ENCODE data around the gene PIK3R1.

PIK3R1 gene

DNA sequence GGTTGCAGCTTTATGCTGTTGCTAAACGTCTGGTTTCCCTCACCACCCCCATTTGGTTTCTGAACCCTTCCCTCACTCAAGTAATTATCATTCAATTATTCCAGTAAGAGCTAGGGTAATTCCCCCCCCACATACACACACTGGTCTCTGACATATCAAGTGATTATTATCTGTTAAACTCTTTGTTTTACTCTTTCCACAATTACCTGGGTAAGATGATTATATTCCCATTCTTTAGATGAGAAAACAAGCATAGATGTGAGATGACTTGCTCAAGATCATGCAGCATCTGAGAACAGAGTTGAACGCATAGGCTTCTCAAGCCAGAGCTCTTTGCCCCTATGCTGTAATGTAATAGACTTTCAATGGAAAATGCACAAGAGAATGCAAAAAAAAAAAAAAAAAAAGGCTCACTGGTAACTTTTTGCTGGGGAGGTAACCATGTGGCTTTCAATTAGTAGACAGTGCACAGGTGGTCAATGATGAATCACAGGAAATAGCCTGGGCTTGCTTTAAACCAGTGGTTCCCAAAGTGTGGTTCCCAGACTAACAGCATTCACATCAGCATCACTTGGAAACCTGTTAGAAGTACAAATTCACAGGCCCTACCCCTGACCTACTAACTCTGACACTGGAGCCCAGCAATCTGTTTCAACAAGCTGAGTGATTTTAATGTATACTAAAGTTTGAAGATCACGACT lies 87.6 kb downstream of the PIK3R1 start:
- DNase-seq, result no peak

DNA sequence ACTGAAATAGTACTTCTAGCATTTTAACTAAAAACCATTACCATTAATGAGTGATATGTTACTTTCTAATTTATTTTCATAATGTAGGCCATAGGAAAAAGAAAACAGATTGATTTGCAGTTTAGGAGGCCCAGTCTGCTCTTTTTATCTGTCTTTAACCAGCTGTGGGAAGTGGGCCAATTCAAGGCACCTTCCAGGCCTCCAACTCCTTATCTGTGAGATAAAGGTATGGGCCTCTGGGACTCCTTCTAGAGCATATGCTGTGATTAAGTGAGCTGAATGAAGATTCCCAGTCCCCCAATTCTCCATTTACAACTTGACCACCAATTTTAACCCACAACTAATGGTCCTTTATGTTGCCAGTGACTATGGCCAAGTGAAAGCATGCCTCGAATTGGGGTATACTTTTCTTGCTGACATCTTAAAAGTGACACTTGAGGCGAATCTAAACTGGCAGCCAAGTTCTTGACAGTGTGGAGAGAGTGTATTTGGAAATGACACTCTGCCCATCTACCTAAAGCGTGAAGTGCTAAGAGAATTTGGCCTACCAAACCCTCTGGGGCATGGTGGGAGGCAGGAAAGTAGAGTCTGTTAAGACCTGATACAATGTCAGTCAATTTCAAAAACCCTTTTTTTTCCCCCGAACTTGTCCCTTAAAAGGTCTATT lies 88.3 kb downstream of the PIK3R1 start:
- no peak for DNase-seq

DNA sequence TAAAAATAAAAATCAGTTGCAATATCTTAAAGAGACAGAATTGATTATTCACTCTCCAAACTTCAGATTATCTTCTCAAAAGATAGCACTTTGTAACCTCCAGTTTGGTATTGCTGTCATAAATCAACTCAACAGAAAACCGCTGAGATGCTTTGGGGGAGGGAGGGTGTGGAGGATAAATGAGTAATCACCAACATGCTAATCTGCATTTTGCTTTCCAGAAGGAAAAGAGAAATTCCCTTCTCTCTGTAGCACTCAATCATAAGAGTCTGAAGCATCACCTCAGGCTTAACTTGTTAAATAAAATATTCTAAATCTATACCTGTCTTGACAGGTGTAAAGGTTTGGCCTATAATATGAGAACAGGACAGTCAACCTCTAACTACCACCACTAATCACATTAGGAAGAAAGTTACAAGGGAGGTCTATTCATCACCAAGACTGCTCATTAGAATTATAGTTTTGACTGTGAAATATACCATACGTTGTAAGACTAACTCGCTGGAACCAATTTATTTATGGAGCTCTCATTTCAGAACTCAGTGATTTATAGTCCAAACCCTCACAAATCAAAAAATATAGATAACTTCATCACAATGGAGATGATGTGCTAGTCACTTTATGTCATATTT lies 89.0 kb downstream of the PIK3R1 start:
- DNase-seq, result no peak

DNA sequence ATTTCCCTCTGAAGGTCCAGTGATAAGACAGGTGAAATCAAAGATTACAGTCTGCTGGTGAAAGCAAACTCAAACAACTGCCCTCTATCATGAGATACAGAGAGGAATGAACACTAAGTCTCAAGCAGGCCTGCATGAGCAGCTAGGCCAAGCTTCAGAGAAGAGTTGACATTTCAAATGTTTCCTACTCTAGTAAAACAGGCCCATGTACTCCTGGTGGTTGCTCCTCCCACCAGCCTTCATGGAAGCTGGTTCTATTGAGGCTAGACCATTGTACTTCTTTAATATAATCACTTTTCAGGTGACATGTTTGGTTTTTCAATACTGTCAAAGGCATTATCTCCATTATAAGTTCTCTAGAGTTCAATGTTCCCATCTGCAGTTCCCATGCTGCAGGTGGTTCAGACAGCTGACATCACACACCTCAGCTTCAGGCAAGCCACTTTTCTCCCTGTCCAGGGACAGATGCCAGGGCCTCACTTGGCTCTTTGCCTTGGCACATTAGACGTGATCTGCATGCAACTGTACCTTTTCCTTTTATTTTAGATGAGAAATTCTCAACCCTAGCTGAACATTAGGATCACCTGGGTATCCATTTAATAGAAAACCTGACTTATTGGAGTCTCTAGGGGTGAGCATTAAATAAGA lies 89.8 kb downstream of the PIK3R1 start:
- DNase-seq, result no peak

DNA sequence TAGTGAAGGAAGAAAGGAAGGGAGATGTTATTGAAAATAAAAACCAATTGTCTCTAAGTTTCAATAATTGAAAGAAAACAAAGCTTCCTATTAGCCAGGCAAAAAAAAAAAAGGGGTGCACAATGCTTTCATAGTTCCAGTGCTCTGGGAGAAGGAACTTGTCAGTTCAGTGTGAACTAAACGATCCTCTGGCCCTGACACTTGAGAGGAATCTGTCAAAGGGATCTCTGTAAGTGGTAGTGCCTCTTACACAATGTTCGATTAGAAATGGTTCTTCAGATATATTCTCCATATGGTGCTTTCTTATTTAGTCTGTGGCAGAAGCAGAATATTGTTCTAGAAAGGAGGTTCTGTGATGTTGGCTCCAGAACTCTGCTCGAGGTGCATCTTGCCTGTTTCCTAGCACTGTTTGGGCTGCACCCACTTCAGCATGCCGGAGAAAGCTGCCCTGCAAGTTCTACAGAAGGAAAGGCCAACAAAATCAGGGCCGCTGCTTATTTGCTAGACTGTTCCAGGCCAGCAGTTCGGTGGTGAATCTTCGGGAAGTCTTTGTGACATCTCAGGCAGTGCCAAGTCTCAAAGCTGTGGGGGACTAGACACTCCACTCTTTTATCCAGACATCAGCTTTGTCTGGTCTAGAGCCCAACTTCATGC lies 90.9 kb downstream of the PIK3R1 start:
- DNase-seq, result no peak

DNA sequence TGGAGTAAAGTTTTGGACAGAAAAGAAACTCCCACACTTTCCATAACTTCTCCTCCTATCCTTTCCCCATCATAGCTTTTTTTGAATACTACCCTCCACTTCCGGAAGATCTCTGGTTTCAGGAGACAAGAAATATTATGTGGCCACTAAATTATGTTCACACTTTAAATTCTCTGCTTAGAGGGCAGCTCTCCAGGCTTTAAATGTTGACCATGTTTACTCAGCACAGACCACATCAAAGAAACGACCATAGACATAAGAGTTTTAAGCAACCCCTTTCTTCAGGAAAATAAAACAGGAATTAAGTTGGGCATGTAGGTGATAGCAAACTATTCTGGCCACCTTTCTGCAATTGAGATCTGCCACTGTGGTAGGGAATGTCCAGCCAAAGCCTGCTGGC lies 97.8 kb downstream of the PIK3R1 start:
- no peak for DNase-seq

DNA sequence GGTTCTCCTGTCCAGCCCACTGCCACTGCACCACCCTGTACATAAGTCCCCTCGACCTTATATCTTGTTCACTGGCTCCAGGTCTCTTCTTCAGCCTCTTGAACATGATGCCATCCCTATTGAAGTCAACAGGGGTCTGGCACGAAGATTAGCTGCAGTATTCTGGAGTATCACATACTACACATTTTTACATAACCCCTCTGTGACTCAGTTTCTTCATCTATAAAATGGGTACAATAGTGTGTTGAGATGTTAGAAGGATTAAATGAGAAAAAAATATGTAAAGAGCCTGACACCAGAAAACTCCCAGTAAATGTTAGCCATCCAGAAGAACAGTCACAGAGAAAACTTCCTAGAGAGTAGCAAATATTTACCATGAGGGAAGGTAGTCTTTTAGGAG lies 98.9 kb downstream of the PIK3R1 start:
- no peak for DNase-seq

DNA sequence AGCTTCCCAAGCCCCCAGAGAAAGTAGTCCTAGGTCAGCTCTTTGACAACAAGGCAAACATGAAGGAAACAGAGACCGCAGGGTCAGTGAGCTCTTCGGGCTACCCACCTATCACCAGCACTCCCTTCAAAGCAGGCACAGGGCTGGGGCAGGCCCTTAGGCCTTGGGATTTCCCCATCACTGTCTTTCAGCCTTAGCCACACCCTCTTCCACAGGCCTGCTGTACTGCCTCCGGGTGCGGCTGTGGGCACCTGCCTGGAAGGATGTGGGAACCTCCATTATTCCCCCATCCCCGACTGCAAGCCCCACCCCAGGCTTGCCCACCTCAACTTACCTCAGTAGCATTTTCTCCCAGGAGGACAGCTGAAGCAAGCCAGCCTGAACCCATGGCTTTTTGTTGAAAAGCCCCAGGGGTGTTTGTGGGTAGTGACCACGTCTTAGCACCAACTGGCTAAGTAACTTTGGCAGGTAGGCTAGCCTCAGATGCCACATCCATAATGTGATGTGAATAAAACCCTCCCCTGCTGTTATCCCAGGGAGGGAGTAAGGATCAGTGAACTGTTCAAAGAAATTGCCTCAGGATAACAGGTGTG lies 100.2 kb downstream of the PIK3R1 start:
- no peak for DNase-seq

DNA sequence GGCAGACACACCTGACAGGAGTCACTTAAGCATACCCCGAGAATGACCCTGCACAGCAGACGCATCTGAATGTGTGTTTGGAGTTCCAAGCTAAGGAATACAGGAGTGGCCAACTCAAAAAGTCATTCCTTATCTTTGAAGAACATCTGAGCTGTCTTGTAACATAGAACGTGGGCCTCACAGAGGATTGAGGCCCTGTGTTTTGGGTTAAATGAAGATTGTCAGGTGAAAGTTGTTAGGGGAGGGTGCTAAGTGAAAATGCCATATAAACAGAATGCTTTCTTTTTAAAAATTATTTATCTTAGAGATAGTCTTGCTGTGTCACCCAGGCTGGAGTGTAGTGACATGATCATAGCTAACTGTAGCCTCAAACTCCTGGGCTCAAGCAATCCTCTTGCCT lies 100.9 kb downstream of the PIK3R1 start:
- no peak for DNase-seq

DNA sequence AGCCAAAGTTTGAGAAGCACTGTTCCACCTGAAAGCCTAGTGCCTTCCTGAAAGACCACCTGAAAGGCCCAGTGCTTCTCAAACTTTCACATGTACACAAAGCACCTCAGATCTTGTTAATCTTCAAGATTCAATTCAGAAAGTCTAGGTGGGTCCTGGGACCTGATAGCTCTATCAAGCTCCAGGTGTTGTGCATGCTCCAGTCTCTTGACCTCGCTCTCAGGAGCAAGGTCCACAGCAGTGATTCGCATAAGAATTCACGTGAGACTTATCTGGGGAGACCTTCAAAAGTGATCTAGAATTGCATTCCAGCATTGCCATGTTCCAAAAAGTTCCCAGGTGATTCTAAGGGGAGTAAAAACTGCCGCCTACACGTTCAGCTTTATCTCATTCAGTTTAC lies 102.1 kb downstream of the PIK3R1 start:
- DNase-seq, result no peak

DNA sequence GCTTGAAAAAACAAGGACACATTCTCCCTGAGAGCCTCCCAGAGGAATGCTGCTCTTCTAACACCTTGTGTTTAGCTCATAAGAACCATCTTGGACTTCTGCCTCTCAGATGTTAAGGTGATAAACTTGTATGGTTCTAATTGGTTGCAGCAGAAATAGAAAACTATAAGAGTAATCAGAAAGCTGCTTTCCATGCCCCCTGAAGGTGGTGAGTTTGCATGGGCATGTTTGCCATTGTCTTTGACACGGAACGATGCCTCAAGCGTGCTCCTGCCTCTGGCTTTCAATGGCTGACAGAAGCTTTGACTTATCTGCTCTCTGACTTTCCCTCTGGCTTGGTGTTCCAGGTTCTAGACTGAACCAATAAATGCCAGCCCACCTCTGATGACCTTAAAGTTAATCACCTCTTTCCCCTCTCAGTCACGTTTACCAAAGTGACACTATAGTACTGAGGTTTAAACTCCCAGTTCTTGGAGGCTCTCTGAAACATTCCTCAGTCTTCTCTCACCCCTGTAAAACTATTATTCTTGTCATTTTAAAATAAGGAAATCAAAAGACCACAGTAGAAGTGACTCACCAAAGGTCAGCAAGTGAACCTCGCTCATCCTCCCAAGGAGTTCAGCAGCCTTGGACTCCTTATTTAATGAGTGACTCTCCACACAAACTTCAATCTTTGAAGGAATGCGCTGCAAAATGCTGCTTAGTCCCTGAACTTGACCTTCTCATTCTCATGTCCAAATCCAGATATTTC lies 103.6 kb downstream of the PIK3R1 start:
- no peak for DNase-seq

DNA sequence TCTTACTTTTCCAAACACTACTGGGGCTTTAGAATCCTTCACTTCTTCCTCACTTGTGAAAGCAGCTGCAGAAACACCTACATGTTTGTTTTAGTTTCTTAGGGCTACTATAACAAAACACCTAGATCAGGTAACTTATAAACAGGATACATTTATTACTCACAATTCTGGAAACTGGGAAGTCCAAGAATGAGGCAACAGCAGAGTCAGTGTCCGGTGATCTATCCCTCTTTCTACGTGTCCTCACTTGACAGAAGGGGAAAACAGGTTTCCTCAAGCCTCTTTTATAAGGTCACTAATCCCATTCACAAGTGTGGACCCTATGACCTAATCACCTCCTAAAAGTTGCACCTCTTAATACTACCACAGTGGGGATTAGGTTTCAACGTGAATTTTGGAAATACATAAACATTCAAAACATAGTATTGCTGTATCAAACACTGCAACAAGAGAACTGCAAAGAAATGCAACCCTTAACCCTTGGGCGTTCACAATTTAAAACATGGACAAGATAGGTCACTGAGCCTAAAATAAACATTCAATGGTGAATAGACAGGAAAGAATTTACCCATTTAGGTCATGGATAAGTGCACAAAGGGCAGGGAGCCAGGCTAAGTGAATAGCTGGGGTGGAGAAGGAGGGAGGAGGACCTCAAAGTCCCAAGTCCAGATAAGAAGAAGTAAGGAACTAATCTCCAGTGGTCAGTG lies 104.3 kb downstream of the PIK3R1 start:
- no peak for DNase-seq

DNA sequence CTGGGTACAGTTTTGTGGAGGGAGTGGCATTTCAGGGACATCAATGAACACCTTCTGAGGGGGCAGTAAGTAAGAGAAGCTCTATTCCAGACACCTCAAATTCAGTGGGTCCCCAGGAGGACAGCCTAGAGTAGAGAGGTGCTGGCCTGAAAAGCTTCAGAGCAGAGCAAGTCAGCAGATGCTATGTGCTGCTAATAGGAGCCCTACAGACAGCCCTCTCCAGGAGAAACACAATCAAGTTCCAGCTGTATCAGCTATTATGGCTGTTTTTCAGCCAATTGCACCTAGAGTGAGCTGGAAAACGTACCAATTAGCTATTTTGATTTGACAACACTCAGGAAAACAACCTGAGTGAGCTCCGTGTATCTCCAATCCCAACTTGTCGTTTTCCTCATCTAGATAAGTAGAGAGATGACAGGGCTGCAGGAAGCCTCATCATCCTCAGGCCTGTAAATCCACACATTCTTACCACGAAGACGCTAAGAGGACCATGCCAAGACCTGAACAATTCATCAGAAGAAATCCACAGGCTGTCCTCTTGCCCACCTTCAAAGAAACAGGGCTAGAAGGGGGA lies 104.9 kb downstream of the PIK3R1 start:
- DNase-seq, result no peak

DNA sequence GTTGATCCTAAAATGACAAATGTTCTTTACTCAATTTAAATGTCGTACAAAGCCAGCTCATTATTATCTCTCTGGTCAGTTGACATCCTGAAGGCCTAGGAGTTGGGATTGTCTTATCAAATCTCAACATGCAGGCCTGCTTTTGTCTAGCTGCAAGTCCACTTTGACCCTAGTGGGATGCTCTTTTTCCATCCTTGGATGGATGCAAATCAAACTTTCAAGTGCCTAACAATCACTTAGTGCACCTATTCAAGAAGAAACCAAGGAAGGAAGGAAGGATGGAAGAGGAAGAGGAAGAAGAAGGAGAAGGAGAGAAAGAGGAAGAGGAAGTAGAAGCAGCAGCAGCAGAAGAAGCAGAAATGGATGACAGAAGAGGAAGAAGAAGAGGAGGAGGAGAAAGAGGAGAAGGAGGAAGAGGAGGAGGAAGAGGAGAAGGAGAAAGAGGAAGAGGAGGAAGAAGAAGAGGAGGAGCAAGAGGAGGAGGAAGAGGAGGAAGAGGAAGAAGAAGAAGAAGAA lies 109.6 kb downstream of the PIK3R1 start:
- DNase-seq, result no peak

DNA sequence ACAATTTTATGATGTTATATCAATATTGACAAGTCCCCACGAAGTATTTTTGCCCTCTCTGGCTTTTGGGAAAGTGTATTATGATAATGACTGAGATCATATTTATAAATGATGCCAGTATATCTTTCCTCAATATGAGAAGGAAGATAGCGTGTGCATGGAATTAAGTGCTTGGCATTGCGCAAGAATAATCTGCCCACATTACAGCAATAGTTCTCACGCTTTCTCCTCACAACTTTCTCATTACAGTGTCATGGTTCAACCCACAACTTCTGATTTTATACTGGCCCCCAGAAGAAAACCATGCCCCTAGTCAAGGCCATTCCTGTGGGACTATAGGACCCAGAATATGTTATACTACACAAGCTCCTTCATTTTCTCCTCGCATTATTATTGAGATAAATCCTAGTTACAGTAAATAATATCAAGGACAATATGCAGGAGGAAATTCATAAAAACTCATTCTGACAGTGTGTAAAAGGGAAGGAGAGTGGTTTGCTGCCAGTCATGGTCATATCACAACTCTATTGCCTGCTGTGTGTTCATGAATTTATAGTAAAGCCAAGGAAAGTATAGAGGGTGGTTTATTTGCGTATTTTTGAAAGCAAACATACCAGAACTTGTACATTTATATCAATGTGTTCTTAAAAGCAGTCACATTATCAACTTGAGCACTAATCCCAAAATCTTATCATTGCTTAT lies 114.1 kb downstream of the PIK3R1 start:
- DNase-seq, result no peak

DNA sequence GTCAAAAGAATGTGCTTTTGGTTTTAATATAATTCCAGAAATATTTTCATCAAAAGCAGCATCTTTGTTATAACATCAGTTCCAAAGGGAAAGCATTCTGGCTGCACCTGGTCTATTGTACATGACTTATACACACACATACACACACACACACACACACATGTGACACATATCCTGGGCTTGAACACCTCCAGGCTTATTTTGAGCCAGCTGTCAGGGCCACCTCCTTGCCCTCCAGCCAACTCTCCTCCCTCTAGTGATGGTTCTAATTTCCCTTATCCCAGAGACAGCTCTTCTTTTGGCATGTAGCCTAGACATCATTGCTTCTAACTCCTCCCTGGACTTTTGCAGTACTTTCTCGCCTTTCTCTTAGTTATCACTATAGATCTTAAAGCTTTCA lies 115.0 kb downstream of the PIK3R1 start:
- DNase-seq, result no peak

DNA sequence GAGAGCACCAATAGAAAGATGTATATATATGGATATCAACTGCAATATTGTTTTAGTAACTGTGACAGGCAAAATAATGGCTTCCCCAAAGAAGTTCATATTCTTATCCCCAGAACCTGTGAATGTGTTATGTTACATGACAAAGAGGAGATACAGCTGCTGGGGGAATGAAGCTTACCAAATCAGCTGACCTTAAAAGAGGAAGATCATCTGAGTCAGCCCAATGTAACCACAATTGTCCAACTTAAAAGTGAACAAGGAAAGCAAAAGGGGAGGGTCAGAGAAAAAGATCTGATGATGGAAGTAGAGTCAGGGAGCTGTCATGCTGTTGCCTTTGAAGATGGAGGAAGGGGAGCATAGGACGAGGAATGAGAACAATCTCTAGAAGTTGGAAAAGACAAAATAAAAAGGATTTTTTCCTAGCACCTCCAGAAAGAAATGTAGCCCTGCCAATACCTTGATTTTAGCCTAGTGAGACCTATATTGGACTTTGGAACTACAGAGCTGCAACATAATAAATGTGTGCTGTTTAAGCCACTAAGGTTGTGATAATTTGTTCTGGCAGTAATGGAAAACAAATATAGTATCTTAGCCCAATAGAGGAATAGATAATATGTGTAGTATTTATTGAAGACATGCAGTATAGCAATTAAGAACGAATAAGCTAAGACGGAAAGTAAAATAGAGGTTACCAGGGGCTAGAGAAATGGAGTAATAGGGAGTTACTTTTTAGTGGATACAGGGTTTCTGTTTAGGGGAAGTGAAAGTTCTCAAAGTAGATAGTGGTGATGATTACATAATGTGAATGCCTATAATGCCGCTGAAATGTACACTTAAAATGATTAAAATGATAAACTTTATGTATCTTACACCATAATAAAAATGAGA lies 115.9 kb downstream of the PIK3R1 start:
- no peak for DNase-seq

DNA sequence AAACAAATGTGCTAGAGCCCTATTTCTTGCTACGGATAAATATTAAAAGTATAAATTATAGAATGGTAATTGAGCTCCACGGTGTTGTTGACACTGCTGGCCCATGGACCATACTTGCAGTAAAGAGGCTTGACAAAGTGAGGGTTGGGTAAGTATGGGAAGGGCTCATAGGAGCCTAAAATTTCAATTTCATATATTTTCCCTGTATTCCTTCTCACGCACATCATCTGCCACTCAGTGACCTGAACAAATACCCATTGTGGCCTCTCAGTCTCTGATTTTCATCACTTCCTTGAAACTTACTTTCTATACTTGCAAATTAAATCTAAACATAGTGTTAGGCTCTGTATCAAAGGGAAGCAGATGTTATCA lies 116.5 kb downstream of the PIK3R1 start:
- no peak for DNase-seq

DNA sequence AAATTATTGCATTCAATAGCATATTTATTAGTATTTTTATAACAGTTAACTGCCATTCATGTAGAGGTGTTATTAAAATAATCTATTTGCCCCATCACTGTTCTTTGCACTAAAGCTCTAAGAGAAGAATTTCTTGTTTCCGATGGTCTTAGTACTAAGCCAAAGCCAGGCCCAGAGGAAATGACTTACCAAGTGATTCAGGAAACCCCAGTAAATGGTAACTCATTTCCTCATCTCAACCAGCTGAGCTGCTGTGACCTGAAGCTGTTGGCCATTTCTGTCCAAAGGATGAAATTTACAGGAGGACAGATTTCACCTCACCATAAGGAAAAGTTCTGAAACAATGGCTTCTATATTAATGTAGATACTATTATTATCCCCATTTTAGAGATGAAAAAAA lies 117.0 kb downstream of the PIK3R1 start:
- no peak for DNase-seq

Measured in NCI-H1417 treated with DMSO at 0.1 percent for 48 hours (cell line).